GM23338 (cell line): Measurements from ENCODE around the gene MGAT3. TPM values are rescaled to one million over a fixed set of nuclear protein-coding genes. Genes with fewer than 3 reads are reported as not detected.

ENCODE experiments used
- CREB1 ChIP-seq: fragments of 250-450 bp; sonication (Bioruptor Pico); IDR thresholded peaks from 2 replicates; pipeline ENCODE4 v1.5.0; 2020; ENCODE audit warnings: low read depth, mild to moderate bottlenecking, moderate library complexity
- EZH2 ChIP-seq: fragments of 200-600 bp; sonication (generic); IDR thresholded peaks from one replicate; pipeline ENCODE4 v1.8.0; 2017; ENCODE audit warnings: antibody characterized with exemption, mild to moderate bottlenecking, low read depth; ENCODE audit not compliant: unreplicated experiment
- JUNB ChIP-seq: IDR thresholded peaks from one replicate; pipeline ENCODE4 v1.6.1; 2016; ENCODE audit warnings: antibody characterized with exemption; ENCODE audit not compliant: unreplicated experiment
- NANOG ChIP-seq: IDR thresholded peaks from 2 replicates; pipeline ENCODE4 v1.6.1; 2016; ENCODE audit warnings: antibody characterized with exemption, borderline replicate concordance
- REST ChIP-seq: IDR thresholded peaks from one replicate; pipeline ENCODE4 v1.6.1; 2018; ENCODE audit warnings: antibody characterized with exemption; ENCODE audit not compliant: unreplicated experiment
- STAT1 ChIP-seq: IDR thresholded peaks from one replicate; pipeline ENCODE4 v1.6.1; 2016; ENCODE audit warnings: antibody characterized with exemption; ENCODE audit not compliant: unreplicated experiment
- polyA plus RNA-seq: library from polyadenylated mRNA; unstranded; fragments of >200 nt; fragmentation: Nextera tagmentation; extraction: Ambion mirVana; gene quantifications from 2 replicates; pipeline ENCODE4 v1.2.1, GENCODE V29; 2016
- total RNA-seq: library from RNA; depleted of rRNA; stranded (reverse); fragments of >200 nt; shearing (Covaris generic); gene quantifications from 2 replicates; pipeline ENCODE4 v1.2.3, GENCODE V29; 2014
- TF ChIP-seq, protein P1 (sequence below): fragments of 250-450 bp; sonication (Bioruptor Pico); IDR thresholded peaks from 2 replicates; pipeline ENCODE4 v1.5.0; 2020; ENCODE audit warnings: mild to moderate bottlenecking, moderate library complexity

MGAT3 gene
- total and polyA plus RNA-seq, 2 experiments from 2014 or later = 1.7 to 10.2 TPM

GRCh38 chr22:39437791-39438704 is 18.8 kb upstream of the MGAT3 start (continued):
- TF ChIP-seq, protein P1, sequence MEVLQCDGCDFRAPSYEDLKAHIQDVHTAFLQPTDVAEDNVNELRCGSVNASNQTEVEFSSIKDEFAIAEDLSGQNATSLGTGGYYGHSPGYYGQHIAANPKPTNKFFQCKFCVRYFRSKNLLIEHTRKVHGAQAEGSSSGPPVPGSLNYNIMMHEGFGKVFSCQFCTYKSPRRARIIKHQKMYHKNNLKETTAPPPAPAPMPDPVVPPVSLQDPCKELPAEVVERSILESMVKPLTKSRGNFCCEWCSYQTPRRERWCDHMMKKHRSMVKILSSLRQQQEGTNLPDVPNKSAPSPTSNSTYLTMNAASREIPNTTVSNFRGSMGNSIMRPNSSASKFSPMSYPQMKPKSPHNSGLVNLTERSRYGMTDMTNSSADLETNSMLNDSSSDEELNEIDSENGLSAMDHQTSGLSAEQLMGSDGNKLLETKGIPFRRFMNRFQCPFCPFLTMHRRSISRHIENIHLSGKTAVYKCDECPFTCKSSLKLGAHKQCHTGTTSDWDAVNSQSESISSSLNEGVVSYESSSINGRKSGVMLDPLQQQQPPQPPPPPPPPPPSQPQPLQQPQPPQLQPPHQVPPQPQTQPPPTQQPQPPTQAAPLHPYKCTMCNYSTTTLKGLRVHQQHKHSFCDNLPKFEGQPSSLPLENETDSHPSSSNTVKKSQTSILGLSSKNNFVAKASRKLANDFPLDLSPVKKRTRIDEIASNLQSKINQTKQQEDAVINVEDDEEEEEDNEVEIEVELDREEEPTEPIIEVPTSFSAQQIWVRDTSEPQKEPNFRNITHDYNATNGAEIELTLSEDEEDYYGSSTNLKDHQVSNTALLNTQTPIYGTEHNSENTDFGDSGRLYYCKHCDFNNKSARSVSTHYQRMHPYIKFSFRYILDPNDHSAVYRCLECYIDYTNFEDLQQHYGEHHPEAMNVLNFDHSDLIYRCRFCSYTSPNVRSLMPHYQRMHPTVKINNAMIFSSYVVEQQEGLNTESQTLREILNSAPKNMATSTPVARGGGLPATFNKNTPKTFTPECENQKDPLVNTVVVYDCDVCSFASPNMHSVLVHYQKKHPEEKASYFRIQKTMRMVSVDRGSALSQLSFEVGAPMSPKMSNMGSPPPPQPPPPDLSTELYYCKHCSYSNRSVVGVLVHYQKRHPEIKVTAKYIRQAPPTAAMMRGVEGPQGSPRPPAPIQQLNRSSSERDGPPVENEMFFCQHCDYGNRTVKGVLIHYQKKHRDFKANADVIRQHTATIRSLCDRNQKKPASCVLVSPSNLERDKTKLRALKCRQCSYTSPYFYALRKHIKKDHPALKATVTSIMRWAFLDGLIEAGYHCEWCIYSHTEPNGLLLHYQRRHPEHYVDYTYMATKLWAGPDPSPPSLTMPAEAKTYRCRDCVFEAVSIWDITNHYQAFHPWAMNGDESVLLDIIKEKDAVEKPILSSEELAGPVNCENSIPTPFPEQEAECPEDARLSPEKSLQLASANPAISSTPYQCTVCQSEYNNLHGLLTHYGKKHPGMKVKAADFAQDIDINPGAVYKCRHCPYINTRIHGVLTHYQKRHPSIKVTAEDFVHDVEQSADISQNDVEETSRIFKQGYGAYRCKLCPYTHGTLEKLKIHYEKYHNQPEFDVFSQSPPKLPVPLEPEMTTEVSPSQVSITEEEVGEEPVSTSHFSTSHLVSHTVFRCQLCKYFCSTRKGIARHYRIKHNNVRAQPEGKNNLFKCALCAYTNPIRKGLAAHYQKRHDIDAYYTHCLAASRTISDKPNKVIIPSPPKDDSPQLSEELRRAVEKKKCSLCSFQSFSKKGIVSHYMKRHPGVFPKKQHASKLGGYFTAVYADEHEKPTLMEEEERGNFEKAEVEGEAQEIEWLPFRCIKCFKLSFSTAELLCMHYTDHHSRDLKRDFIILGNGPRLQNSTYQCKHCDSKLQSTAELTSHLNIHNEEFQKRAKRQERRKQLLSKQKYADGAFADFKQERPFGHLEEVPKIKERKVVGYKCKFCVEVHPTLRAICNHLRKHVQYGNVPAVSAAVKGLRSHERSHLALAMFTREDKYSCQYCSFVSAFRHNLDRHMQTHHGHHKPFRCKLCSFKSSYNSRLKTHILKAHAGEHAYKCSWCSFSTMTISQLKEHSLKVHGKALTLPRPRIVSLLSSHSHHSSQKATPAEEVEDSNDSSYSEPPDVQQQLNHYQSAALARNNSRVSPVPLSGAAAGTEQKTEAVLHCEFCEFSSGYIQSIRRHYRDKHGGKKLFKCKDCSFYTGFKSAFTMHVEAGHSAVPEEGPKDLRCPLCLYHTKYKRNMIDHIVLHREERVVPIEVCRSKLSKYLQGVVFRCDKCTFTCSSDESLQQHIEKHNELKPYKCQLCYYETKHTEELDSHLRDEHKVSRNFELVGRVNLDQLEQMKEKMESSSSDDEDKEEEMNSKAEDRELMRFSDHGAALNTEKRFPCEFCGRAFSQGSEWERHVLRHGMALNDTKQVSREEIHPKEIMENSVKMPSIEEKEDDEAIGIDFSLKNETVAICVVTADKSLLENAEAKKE (CRISPR knock-in tag) = no peak
- TF ChIP-seq JUNB (no peak), CREB1 (CRISPR knock-in tag) (no peak), STAT1 (no peak), EZH2 (no peak), NANOG (no peak), REST (no peak)
